IMR-90 (cell line): Measurements from ENCODE around the gene ARMH2. TPM values are rescaled to one million over a fixed set of nuclear protein-coding genes. Genes with fewer than 3 reads are reported as not detected.

Source experiments
- ATAC-seq: fragments of 200-7000 bp; cut with Tn5 transposase; 2 replicates; pipeline ENCODE4 v1.9.1; 2020; ENCODE audit warnings: low read depth, mild to moderate bottlenecking, moderate library complexity
- BruUV-seq: library from RNA; stranded (reverse); fragments of 400-500 nt; replicated peaks from 2 replicates; lab custom pipeline; 2021; lab: Mats Ljungman, UMichigan
- CTCF ChIA-PET: fragments of 300-600 bp; formaldehyde crosslinking; extraction: SDS; loops from one replicate; lab custom pipeline; 2021; ENCODE audit warnings: antibody characterized with exemption; lab: Yijun Ruan, JAX
- POLR2A ChIA-PET: fragments of 300-600 bp; sonication (Branson Sonifier 250); formaldehyde crosslinking; loops from one replicate; lab custom pipeline; 2022; ENCODE audit warnings: antibody characterized with exemption; ENCODE audit not compliant: unreplicated experiment; lab: Charles Lee
- DNase-seq: peaks from one replicate; pipeline ENCODE4 v3.0.0; 2013
- H2AFZ ChIP-seq: replicated peaks from 2 replicates; pipeline ENCODE3; 2013; ENCODE audit warnings: low read length, mild to moderate bottlenecking; ENCODE audit not compliant: poor library complexity
- H2AK5ac ChIP-seq: 2 replicates; pipeline ENCODE4 v1.6.1; 2013; ENCODE audit warnings: low read depth, low read length, inconsistent platforms
- H2AK9ac ChIP-seq: replicated peaks from 2 replicates; pipeline ENCODE3; 2013; ENCODE audit warnings: mild to moderate bottlenecking, low read depth, low read length, moderate library complexity; ENCODE audit not compliant: poor library complexity
- H2BK120ac ChIP-seq: 2 replicates; pipeline ENCODE4 v1.6.1; 2013; ENCODE audit warnings: low read depth, low read length, inconsistent platforms
- H2BK15ac ChIP-seq: 3 replicates; pipeline ENCODE4 v1.6.1; 2013; ENCODE audit warnings: low read depth, low read length, inconsistent platforms
- H2BK20ac ChIP-seq: 2 replicates; pipeline ENCODE4 v1.6.1; 2013; ENCODE audit warnings: low read depth, mild to moderate bottlenecking, inconsistent platforms, low read length, moderate library complexity
- H2BK5ac ChIP-seq: 2 replicates; pipeline ENCODE4 v1.6.1; 2013; ENCODE audit warnings: mild to moderate bottlenecking, low read depth, low read length, inconsistent platforms; ENCODE audit not compliant: poor library complexity, severe bottlenecking
- H3K14ac ChIP-seq: replicated peaks from 2 replicates; pipeline ENCODE4 v1.6.1; 2013; ENCODE audit warnings: low read depth, low read length, inconsistent platforms
- H3K18ac ChIP-seq: 2 replicates; pipeline ENCODE4 v1.6.1; 2013; ENCODE audit warnings: low read depth, low read length, control low read depth
- H3K23ac ChIP-seq: 2 replicates; pipeline ENCODE4 v1.6.1; 2013; ENCODE audit warnings: low read depth, low read length, inconsistent platforms
- H3K27ac ChIP-seq: 2 replicates; pipeline ENCODE4 v1.5.1; 2013; ENCODE audit warnings: mild to moderate bottlenecking, control low read depth, low read length; ENCODE audit not compliant: insufficient read depth
- H3K27me3 ChIP-seq: 2 replicates; pipeline ENCODE4 v1.6.1; 2013; ENCODE audit warnings: low read length; ENCODE audit not compliant: control insufficient read depth, insufficient read depth
- H3K36me3 ChIP-seq: 2 replicates; pipeline ENCODE4 v1.6.1; 2013; ENCODE audit warnings: low read length, mixed read lengths; ENCODE audit not compliant: control insufficient read depth, insufficient read depth
- H3K4ac ChIP-seq: 2 replicates; pipeline ENCODE4 v1.6.1; 2013; ENCODE audit warnings: low read depth, low read length, inconsistent platforms
- H3K4me1 ChIP-seq: 2 replicates; pipeline ENCODE4 v1.6.1; 2013; ENCODE audit warnings: low read length, mixed read lengths; ENCODE audit not compliant: control insufficient read depth, insufficient read depth
- H3K4me2 ChIP-seq: 2 replicates; pipeline ENCODE4 v1.6.1; 2013; ENCODE audit warnings: low read depth, mild to moderate bottlenecking, control low read depth, low read length, moderate library complexity
- H3K4me3 ChIP-seq: 2 replicates; pipeline ENCODE4 v1.5.1; 2013; ENCODE audit warnings: low read depth, mild to moderate bottlenecking, control low read depth, low read length, moderate library complexity; ENCODE audit not compliant: insufficient read depth
- H3K56ac ChIP-seq: 2 replicates; pipeline ENCODE4 v1.6.1; 2013; ENCODE audit warnings: low read length, inconsistent platforms; ENCODE audit not compliant: insufficient read depth; ENCODE audit errors: extremely low read depth
- H3K79me1 ChIP-seq, 2 experiments: 2 replicates each; pipeline ENCODE4 v1.6.1; 2013; ENCODE audit warnings: low read length in 2 of 2, inconsistent platforms in 1 of 2, low read depth in 1 of 2
- H3K9ac ChIP-seq: 2 replicates; pipeline ENCODE4 v1.6.1; 2013; ENCODE audit warnings: low read depth, low read length, control low read depth
- H3K9me1 ChIP-seq: 2 replicates; pipeline ENCODE4 v1.6.1; 2013; ENCODE audit warnings: low read length, inconsistent platforms; ENCODE audit not compliant: insufficient read depth
- H3K9me3 ChIP-seq: 2 replicates; pipeline ENCODE4 v1.6.1; 2013; ENCODE audit warnings: low read length; ENCODE audit not compliant: control insufficient read depth, insufficient read depth
- H4K20me1 ChIP-seq: 2 replicates; pipeline ENCODE4 v1.6.1; 2013; ENCODE audit warnings: low read length, inconsistent platforms; ENCODE audit not compliant: insufficient read depth
- H4K5ac ChIP-seq: 2 replicates; pipeline ENCODE4 v1.6.1; 2013; ENCODE audit warnings: mild to moderate bottlenecking, low read depth, low read length, control low read depth
- H4K8ac ChIP-seq, 2 experiments: 2 replicates each; pipeline ENCODE4 v1.6.1; 2013; ENCODE audit warnings: low read depth in 2 of 2, low read length in 2 of 2, control low read depth in 1 of 2, inconsistent platforms in 1 of 2
- H4K91ac ChIP-seq: 2 replicates; pipeline ENCODE4 v1.6.1; 2013; ENCODE audit warnings: low read depth, low read length, inconsistent platforms; ENCODE audit not compliant: insufficient read depth
- BHLHE40 ChIP-seq: fragments of 150-350 bp; IDR thresholded peaks from 2 replicates; pipeline ENCODE4 v1.6.1; 2016; ENCODE audit warnings: mild to moderate bottlenecking, low read depth, low read length
- CEBPB ChIP-seq: IDR thresholded peaks from 2 replicates; pipeline ENCODE4 v1.6.1; 2012; ENCODE audit warnings: low read depth, low read length, improper control_type of control experiment
- CHD1 ChIP-seq: IDR thresholded peaks from 2 replicates; pipeline ENCODE4 v1.6.1; 2012; ENCODE audit warnings: low read depth, low read length, improper control_type of control experiment
- CTCF ChIP-seq: conservative IDR thresholded peaks from 2 replicates; pipeline ENCODE4 v1.5.1; 2012; ENCODE audit warnings: mild to moderate bottlenecking, low read depth, low read length, improper control_type of control experiment
- ELK1 ChIP-seq: fragments of 150-350 bp; IDR thresholded peaks from 2 replicates; pipeline ENCODE4 v1.6.1; 2016; ENCODE audit warnings: low read depth, mild to moderate bottlenecking, low read length, moderate library complexity, borderline replicate concordance
- FOS ChIP-seq: fragments of 150-350 bp; IDR thresholded peaks from 2 replicates; pipeline ENCODE4 v1.6.1; 2016; ENCODE audit warnings: low read depth, low read length
- MAFK ChIP-seq: IDR thresholded peaks from 2 replicates; pipeline ENCODE4 v1.6.1; 2012; ENCODE audit warnings: low read depth, low read length, improper control_type of control experiment
- MAZ ChIP-seq: IDR thresholded peaks from 2 replicates; pipeline ENCODE4 v1.6.1; 2012; ENCODE audit warnings: low read depth, mild to moderate bottlenecking, low read length, improper control_type of control experiment, moderate library complexity, borderline replicate concordance
- MXI1 ChIP-seq: IDR thresholded peaks from 2 replicates; pipeline ENCODE4 v1.6.1; 2012; ENCODE audit warnings: low read depth, mild to moderate bottlenecking, low read length, moderate library complexity, borderline replicate concordance
- NFE2L2 ChIP-seq: fragments of 150-350 bp; IDR thresholded peaks from 2 replicates; pipeline ENCODE4 v1.6.1; 2016; ENCODE audit warnings: low read depth, mild to moderate bottlenecking, low read length
- POLR2A ChIP-seq: IDR thresholded peaks from 2 replicates; pipeline ENCODE4 v1.6.1; 2012; ENCODE audit warnings: mild to moderate bottlenecking, low read depth, low read length
- RAD21 ChIP-seq: IDR thresholded peaks from 2 replicates; pipeline ENCODE4 v1.6.1; 2012; ENCODE audit warnings: low read length, improper control_type of control experiment
- RCOR1 ChIP-seq: IDR thresholded peaks from 2 replicates; pipeline ENCODE4 v1.6.1; 2012; ENCODE audit warnings: mild to moderate bottlenecking, low read length, improper control_type of control experiment; ENCODE audit not compliant: insufficient replicate concordance
- RFX5 ChIP-seq: IDR thresholded peaks from 2 replicates; pipeline ENCODE4 v1.8.0; 2012; ENCODE audit warnings: low read depth, mild to moderate bottlenecking, low read length, moderate library complexity
- SMC3 ChIP-seq: fragments of 150-350 bp; IDR thresholded peaks from 2 replicates; pipeline ENCODE4 v1.6.1; 2016; ENCODE audit warnings: low read depth, mild to moderate bottlenecking, antibody characterized with exemption, low read length, moderate library complexity
- WGBS, 2 experiments: methylation state at CpG; one replicate each; pipeline versions ENCODE4 v1.1.5 to v1.1.7; 2013; ENCODE audit warnings: missing lambda C conversion rate in 2 of 2; ENCODE audit not compliant: insufficient read length in 1 of 2; ENCODE audit errors: extremely low coverage in 2 of 2; 5-methylcytosine and 5-hydroxymethylcytosine counted together
- dilution Hi-C: fragments of 300-500 bp; cut with HindIII; formaldehyde crosslinking; loops from one replicate; pipeline ENCODE4 v1.14.3; 2018; ENCODE audit warnings: low sequenced_read_pairs; ENCODE audit not compliant: unreplicated experiment
- in situ Hi-C: fragments of 300-500 bp; cut with MboI; formaldehyde crosslinking; loops from 3 replicates; pipeline ENCODE4 v1.14.3; 2019; ENCODE audit warnings: low sequenced_read_pairs, inconsistent platforms, mixed read lengths
- intact Hi-C: fragments of 100-400 bp; cut with micrococcal nuclease; formaldehyde crosslinking; loops from 2 replicates; pipeline ENCODE4 v1.10.0; 2022
- polyA plus RNA-seq, 3 experiments: library from polyadenylated mRNA; depleted of rRNA; stranded (reverse); fragments of >200 nt; gene quantifications; 2 replicates each; pipeline ENCODE4 v1.2.3, GENCODE V29; 2012; ENCODE audit warnings: low replicate concordance in 1 of 3
- total RNA-seq: library from RNA; depleted of rRNA; stranded (reverse); fragments of >200 nt; gene quantifications from 2 replicates; pipeline ENCODE4 v1.2.3, GENCODE V29; 2012
- TF ChIP-seq, protein P1 (sequence below): fragments of 150-350 bp; IDR thresholded peaks from 2 replicates; pipeline ENCODE4 v1.6.1; 2017; ENCODE audit warnings: mild to moderate bottlenecking, antibody characterized with exemption, low read length, low read depth

Gene ARMH2
- total and polyA plus RNA-seq, 2 of the 4 experiments (the other 2 are of a cell fraction), result not detected

DNA sequence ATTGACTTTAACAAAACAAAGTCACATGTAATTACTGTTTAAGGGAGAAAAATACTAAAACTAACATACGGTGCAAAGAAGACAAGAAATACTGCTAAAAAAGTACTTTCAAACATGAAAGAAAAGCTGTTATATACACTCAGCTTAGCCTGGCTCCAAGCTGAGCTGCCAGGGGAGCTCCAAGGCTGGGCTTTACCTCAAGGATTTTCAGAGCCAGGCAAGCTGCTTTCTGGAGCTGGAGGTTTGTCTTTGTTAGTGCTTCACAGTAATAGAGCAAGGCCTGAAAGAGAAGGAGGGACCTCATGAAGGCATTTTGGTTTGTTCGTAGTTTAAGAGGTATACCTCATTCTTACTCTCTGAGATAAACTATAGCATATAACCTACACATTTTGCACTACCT is 19.6 kb upstream of the ARMH2 start:
- H2AFZ ChIP-seq, result no peak overlapping the region
- H2AK5ac ChIP-seq, result no peak overlapping the region
- H3K4me1 ChIP-seq, result peaks cover 3% of the 10 kb centered on the region; the same call in 1 of the 2 replicates
- H4K20me1 ChIP-seq, result no peaks in the 10 kb centered on the region
- H3K4me3 ChIP-seq, result no peak overlapping the region
- no peak overlapping the region for H3K4ac ChIP-seq
- no peaks in the 10 kb centered on the region for H3K9me1 ChIP-seq
- H2BK20ac ChIP-seq, result no peak overlapping the region
- no peak overlapping the region for H4K8ac ChIP-seq
- no CpG with 5 or more reads among the region's 2 CpGs for WGBS, 2 experiments
- dilution Hi-C loops (no loop called here), in situ Hi-C loops (no loop called here), intact Hi-C loops (no loop called here)
- no peak overlapping the region for H3K4me2 ChIP-seq
- H2BK15ac ChIP-seq, result no peak overlapping the region
- no peaks in the 10 kb centered on the region for H3K36me3 ChIP-seq
- H2BK5ac ChIP-seq, result no peak overlapping the region
- no peak overlapping the region for H3K27ac ChIP-seq
- CTCF ChIA-PET, result no interaction called here
- H4K91ac ChIP-seq, result no peak overlapping the region
- no peak overlapping the region for H2AK9ac ChIP-seq
- H3K14ac ChIP-seq, result no peak overlapping the region
- no peak for ATAC-seq
- no peaks in the 10 kb centered on the region for H3K9me3 ChIP-seq
- POLR2A ChIA-PET, result no interaction called here
- H3K18ac ChIP-seq, result no peak overlapping the region
- no peak overlapping the region for H4K5ac ChIP-seq
- H3K9ac ChIP-seq, result no peak overlapping the region
- no peak overlapping the region for H2BK120ac ChIP-seq
- no peaks in the 10 kb centered on the region for H3K79me1 ChIP-seq
- no peak overlapping the region for H3K23ac ChIP-seq
- TF ChIP-seq NFE2L2 (no peak), RFX5 (no peak), CTCF (no peak), SMC3 (no peak), POLR2A (no peak), ELK1 (no peak), FOS (no peak), RAD21 (no peak), CEBPB (no peak), BHLHE40 (no peak), CHD1 (no peak), MXI1 (no peak), RCOR1 (no peak), MAZ (no peak), MAFK (no peak)
- TF ChIP-seq, protein P1, sequence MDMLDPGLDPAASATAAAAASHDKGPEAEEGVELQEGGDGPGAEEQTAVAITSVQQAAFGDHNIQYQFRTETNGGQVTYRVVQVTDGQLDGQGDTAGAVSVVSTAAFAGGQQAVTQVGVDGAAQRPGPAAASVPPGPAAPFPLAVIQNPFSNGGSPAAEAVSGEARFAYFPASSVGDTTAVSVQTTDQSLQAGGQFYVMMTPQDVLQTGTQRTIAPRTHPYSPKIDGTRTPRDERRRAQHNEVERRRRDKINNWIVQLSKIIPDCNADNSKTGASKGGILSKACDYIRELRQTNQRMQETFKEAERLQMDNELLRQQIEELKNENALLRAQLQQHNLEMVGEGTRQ, result no peak
- BruUV-seq, result no TSS peak
- DNase-seq, result no peak
- no peaks in the 10 kb centered on the region for H3K27me3 ChIP-seq
- no peak overlapping the region for H3K56ac ChIP-seq
